Measurements from ENCODE around the gene ORAI2. TPM values are rescaled to one million over a fixed set of nuclear protein-coding genes. Genes with fewer than 3 reads are reported as not detected.
A peak's percentile ranks its signal among the peaks of the same experiment; 100 is the strongest.

The ORAI2 gene
- total and polyA plus RNA-seq, 8 donors, result 0.58 to 44.3 (median 8.0) TPM; not detected in 1

DNA sequence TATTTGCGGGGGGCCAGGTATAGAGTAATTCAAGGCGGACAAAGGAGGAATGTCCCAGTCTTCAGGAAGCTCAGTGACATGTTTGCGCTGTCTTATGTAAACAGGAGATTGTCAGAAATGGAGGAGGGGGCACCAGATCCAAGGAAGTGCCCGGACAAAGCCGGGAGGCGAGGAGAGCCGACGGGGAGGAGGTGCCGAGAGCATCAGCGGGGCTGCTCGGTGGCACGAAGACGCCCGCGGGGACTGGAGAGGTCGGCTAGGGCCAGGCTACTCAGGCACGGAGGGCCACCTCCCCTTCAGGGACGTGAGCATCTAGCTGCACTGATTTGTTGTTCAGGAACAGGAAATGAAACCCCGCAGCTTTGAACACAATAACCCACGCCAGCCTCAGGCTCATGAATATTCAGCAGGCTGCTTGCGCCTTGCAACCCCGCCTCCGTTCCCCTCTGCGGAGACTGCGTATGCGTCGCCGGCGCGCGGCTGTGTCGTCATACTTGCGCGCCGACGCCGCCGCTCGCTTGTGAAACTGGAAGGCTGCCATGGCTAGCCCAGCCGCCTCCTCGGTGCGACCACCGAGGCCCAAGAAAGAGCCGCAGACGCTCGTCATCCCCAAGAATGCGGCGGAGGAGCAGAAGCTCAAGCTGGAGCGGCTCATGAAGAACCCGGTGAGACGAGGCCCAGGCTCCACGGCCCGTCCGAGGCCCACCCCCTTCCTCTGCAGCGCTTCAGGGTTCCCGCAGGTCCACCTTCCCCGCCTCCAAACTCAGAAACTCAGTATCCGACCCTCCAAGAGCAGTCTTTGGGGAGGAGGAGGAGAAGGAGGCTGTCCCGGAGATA lies 37.3 kb upstream of the ORAI2 start, which contains the start of gene PRKRIP1:
TSS of gene PRKRIP1 (plus strand) at position 491 of the 837 bp plus-strand sequence. CDS start at position 540, 49 bp downstream.
- TF ChIP-seq, protein P1, sequence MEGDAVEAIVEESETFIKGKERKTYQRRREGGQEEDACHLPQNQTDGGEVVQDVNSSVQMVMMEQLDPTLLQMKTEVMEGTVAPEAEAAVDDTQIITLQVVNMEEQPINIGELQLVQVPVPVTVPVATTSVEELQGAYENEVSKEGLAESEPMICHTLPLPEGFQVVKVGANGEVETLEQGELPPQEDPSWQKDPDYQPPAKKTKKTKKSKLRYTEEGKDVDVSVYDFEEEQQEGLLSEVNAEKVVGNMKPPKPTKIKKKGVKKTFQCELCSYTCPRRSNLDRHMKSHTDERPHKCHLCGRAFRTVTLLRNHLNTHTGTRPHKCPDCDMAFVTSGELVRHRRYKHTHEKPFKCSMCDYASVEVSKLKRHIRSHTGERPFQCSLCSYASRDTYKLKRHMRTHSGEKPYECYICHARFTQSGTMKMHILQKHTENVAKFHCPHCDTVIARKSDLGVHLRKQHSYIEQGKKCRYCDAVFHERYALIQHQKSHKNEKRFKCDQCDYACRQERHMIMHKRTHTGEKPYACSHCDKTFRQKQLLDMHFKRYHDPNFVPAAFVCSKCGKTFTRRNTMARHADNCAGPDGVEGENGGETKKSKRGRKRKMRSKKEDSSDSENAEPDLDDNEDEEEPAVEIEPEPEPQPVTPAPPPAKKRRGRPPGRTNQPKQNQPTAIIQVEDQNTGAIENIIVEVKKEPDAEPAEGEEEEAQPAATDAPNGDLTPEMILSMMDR (IDR thresholded peaks at IDR 0.05), result no peak
- peak; percentile 3 to 75 (median 41) for TF ChIP-seq POLR2AphosphoS5 (IDR thresholded peaks at IDR 0.05)
- Histone ChIP-seq H3K27me3 (no peaks in the 10 kb centered on the region), H3K4me1 (peaks cover 6 to 31% (median 24%) of the 10 kb centered on the region in 4 donors), H3K27ac (peak within 1 kb of the TSS; percentile 78 to 87 (median 85)), H3K36me3 (peaks cover 15 to 49% (median 39%) of the 10 kb centered on the region in 4 donors), H3K4me3 (peak within 1 kb of the TSS; percentile 77 to 96 (median 94)), H3K9me3 (no peaks in the 10 kb centered on the region)
- intact Hi-C loops (cut with DNase I; ENCODE audit: low total_unique reads), result no loop called here
- WGBS, 5 donors, result 0 to 1% (median 0%) methylated on average over 21 to 57 of the region's 59 CpGs
- peak; percentile 84 to 96 for DNase-seq

DNA sequence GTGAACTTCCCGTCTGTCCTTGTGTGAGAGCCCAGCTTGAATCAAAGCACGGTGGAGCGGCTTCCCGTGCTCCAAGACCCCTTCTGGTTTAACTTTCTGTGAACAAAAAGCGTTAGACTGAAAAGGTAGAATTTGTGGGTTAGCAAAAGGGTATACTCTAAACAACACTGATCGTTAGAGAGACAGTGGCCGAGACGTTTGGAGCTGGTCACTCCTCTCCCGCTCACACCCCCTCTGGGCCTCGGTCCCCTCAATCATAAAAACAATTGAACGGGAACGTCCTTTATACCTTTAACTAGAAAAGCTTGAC lies 36.7 kb upstream of the ORAI2 start:
- no peaks in the 10 kb centered on the region for H3K9me3 ChIP-seq
- WGBS, 5 donors, result 0 to 1% (median 1%) methylated on average over 12 of the region's 12 CpGs
- peak overlapping the region; percentile 78 to 87 (median 85) for H3K27ac ChIP-seq
- H3K27me3 ChIP-seq, result no peaks in the 10 kb centered on the region
- DNase-seq, result no peak
- TF ChIP-seq EP300 (IDR thresholded peaks at IDR 0.05), result no peak
- TF ChIP-seq, protein P1 (IDR thresholded peaks at IDR 0.05), result no peak
- no peak for TF ChIP-seq POLR2A (IDR thresholded peaks at IDR 0.05)
- no peak for TF ChIP-seq POLR2AphosphoS5 (IDR thresholded peaks at IDR 0.05)
- H3K4me1 ChIP-seq, result peaks cover 6 to 31% (median 24%) of the 10 kb centered on the region in 4 donors
- H3K4me3 ChIP-seq, result peak overlapping the region; percentile 77 to 96 (median 94)
- H3K36me3 ChIP-seq, result peaks cover 15 to 54% (median 44%) of the 10 kb centered on the region in 4 donors
- intact Hi-C loops (cut with DNase I; ENCODE audit: low total_unique reads), result no loop called here

DNA sequence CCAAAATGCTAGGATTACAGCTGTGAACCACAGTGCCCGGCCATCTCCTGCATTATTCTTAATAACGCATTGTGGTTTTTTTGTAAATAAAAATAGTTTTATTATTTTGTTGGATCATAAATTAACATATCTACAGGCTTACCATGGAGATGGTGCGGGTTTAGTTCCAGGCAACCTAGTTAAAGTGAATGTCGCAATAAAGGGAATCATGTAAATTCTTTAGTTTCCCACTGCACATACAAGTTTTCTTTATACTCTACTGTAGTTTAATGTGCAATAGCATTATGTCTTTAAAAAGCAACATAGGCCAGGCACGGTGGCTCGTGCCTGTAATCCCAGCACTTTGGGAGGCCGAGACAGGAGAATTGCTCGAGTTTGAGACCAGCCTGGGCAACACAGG lies 34.8 kb upstream of the ORAI2 start:
- H3K9me3 ChIP-seq, result no peaks in the 10 kb centered on the region
- peaks cover 6 to 31% (median 24%) of the 10 kb centered on the region in 4 donors for H3K4me1 ChIP-seq
- WGBS, 5 donors, result 91 to 98% (median 95%) methylated on average over 8 of the region's 8 CpGs
- TF ChIP-seq EP300 (IDR thresholded peaks at IDR 0.05), result no peak
- no peak for TF ChIP-seq POLR2A (IDR thresholded peaks at IDR 0.05)
- no peak for TF ChIP-seq POLR2AphosphoS5 (IDR thresholded peaks at IDR 0.05)
- TF ChIP-seq, protein P1 (IDR thresholded peaks at IDR 0.05), result no peak
- intact Hi-C loops (cut with DNase I; ENCODE audit: low total_unique reads), result no loop called here
- no peak for DNase-seq
- H3K27me3 ChIP-seq, result no peaks in the 10 kb centered on the region
- no peak overlapping the region for H3K4me3 ChIP-seq
- H3K36me3 ChIP-seq, result peaks cover 26 to 60% (median 49%) of the 10 kb centered on the region in 4 donors
- H3K27ac ChIP-seq, result no peak overlapping the region

DNA sequence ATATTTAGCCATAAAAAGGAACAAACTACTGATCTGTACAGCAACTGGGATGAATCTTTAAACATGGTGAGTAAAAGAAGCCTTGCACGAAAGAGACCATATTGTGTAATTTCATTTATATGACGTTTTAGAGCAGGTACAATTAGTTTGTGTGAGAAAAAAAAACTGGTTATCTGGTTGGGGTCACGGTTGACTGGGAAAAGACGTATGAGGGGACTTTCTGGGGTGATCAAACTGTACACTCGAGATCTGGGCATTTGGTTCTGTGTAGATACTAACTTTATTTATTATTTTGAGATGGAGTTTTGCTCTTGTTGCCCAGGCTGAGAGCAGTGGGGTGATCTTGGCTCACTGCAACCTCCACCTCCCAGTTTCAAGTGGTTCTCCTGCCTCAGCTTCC lies 33.0 kb upstream of the ORAI2 start:
- no peaks in the 10 kb centered on the region for H3K9me3 ChIP-seq
- 87 to 95% (median 92%) methylated on average over 5 of the region's 5 CpGs for WGBS, 5 donors
- TF ChIP-seq, protein P1 (IDR thresholded peaks at IDR 0.05), result no peak
- TF ChIP-seq POLR2A (IDR thresholded peaks at IDR 0.05) (no peak), POLR2AphosphoS5 (IDR thresholded peaks at IDR 0.05) (no peak), EP300 (IDR thresholded peaks at IDR 0.05) (no peak)
- H3K27ac ChIP-seq, result no peak overlapping the region
- H3K4me1 ChIP-seq, result peaks cover 6 to 30% (median 23%) of the 10 kb centered on the region in 4 donors
- no peak for DNase-seq
- intact Hi-C loops (cut with DNase I; ENCODE audit: low total_unique reads), result no loop called here
- H3K27me3 ChIP-seq, result no peaks in the 10 kb centered on the region
- peaks cover 37 to 73% (median 67%) of the 10 kb centered on the region in 4 donors for H3K36me3 ChIP-seq
- no peak overlapping the region for H3K4me3 ChIP-seq

Measured in stomach (tissue), 9 donors.